HTERT RPE-1 (cell line): ENCODE measurements around the gene ZCCHC7.
"Not testable (repeated sequence)": the region's sequence is repeated elsewhere in the genome, so short reads cannot be mapped to it uniquely, and the experiment has no call there.

ENCODE experiments used
- in situ Hi-C: fragments of 300-500 bp; cut with MboI; formaldehyde crosslinking; loops from 4 replicates; pipeline ENCODE4 v1.14.3; 2020; ENCODE audit warnings: low sequenced_read_pairs

Gene ZCCHC7

DNA sequence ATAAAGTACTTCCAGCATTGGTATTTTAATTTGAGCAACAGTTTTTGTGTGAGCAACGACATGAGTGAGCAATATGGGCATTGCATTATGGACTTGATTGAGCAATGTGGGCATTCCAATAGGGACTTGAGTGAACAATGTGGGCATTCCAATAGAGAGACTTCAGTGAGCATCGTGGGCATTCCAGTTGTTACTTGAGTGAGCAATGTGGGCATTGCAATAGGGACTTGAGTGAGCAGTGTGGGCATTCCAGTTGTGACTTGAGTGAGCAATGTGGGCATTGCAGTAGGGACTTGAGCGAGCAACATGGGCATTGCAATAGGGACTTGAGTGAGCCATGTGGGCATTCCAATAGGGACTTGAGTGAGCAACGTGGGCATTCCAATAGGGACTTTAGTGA, 52.2 kb downstream of the ZCCHC7 start:
- in situ Hi-C loops = no loop called here

DNA sequence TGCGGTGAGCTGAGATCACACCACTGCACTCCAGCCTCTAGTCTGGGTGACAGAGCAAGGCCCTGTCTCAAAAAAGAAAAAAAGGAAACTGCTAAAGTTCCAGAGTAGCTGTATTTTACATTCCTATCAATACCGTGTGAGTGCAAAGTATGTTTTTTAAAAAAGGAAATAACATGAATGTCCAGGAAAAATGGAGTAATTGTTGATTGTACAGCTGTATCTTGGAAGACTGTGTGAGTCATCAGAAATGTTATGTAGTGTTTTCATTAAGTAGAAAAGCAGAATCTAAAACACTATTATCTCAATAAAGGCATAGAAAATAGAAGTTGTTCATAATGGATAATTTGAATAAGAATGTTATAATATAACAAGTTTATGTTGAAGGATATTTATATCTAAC, 53.9 kb downstream of the ZCCHC7 start:
- in situ Hi-C loops = no loop called here

DNA sequence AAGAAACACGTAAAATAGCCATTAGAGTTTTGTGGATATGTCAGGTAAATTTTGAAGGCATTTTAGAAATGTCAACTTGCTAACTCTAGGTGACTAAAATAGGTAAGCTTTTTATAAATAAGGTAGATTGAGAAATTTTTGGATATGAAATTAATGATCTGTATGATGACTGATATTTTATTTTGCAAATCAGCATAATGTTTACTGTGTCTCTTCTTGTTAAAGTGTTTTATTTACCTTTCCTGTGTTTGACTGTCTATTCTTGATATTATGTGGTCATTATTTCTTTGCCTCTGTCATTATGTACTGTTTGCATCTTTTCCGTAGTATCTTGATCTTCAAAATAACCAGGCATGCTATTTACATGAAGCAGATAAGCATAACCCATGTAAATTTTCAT, 58.4 kb downstream of the ZCCHC7 start:
- in situ Hi-C loops = no loop called here

DNA sequence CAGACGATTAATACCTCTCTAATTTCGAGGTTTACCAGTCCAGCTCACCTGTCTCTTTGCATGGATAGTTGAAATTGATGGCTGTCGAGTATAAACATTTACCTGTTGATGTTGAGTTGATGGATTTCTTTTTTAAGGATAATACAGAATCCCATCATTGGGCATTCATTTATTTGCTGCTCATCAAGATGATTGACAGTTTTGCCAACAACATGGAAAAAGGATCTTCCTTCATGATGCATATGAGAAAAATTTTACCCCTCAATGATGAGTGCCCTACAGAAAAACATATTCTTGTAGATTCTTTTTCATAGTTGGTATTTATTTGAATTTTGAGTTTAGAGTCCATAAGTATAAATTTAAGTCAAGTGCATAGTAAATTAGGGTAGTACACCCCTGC, 59.2 kb downstream of the ZCCHC7 start:
- in situ Hi-C loops = no loop called here

DNA sequence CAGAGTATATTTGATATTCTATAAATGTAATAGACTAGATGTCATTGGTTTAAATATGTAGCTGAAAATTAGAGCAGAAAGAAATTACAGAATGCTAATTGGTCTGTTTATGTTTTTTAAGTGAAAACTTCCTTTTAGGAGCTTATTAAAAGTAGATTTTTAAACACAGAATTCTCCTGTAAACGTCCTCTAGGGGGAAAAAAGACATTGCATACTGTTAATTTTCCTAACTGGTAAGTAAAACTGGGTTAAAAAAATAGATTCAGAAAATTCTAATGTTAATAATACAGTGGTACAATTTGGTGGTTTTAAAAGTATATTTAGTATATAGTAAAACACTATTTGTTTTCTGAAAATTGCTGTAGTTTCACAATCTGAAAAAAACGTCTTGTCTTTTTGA, 59.8 kb downstream of the ZCCHC7 start:
- in situ Hi-C loops = no loop called here

DNA sequence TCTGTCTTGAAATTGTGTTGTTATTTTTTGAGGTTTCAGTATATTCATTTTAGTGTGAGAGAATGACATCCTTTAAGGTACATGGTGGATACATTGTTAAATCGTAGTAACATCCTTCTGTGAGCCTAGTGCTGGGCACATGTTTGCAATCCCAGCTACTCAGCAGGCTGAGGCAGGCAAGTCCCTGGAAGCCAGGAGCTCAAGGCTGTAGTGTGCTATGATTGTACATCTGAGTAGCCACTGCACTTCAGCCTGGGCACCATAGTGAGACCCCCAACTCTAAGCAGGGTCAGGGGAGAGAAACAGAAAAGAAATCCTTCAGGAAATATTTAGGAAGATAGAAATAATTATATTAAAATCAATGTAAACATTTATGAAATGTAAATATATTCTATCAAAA, 62.3 kb downstream of the ZCCHC7 start:
- in situ Hi-C loops = no loop called here

DNA sequence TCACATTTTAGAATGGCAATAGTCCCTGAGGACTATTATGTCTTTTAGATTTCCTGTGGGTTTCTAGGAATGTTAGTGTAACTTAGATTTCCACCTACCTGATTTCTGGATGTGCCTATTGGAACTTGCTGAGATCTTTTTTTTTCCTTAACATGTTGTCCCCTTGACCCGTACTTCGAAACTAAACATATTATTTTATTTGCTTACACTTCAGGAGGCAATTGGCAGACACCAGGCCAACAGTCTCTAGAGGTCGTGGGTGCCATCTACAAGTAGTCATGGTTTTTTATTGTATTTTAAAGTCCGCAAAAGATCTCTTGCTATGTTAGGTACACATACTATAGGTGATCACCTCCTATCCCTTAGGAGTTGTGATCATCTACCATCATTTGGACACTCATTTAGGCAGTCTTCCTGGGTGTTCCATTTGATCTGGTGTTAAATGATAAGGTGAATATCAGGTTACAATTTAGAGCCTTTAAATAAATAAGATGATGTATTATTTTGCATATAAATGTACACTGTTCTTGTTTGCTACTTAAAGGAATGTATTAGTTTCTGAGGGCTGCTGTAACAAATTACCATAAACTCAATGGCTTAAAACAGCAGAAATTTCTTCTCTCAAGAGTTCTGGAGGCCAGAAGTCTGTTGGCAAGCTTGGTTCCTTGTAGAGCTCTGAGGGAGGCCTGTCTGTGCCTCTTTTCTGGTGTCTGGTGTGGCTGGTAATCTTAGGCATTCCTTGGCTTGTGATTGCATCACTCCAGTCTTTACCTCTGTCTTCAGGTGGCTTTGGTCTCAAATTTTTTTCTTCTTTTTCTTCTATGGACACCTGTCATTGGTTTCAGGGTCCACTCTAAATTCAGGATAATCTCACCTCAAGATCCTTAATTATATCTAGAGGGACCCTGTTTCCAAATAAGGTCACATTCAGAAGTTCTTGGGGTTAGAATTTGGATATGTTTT, 64.8 kb downstream of the ZCCHC7 start:
- in situ Hi-C loops = no loop called here

DNA sequence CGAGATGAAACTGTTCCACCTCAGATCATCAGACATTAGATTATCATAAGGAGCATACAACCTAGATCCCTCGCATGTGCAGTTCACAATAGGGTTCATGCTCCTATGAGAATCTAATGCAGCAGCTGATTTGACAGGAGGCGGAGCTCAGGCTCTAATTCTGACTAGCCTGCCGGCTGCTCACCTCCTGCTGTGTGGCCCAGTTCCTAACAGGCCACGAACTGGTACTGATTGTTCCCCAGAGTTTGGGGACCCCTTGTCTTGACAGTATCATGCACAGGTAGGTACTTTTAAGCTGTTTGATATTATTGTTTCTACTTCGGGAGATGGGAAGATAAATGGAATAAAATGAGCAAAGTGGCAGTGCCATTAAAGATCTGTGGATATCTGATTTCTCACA, 66.9 kb downstream of the ZCCHC7 start:
- in situ Hi-C loops = no loop called here

DNA sequence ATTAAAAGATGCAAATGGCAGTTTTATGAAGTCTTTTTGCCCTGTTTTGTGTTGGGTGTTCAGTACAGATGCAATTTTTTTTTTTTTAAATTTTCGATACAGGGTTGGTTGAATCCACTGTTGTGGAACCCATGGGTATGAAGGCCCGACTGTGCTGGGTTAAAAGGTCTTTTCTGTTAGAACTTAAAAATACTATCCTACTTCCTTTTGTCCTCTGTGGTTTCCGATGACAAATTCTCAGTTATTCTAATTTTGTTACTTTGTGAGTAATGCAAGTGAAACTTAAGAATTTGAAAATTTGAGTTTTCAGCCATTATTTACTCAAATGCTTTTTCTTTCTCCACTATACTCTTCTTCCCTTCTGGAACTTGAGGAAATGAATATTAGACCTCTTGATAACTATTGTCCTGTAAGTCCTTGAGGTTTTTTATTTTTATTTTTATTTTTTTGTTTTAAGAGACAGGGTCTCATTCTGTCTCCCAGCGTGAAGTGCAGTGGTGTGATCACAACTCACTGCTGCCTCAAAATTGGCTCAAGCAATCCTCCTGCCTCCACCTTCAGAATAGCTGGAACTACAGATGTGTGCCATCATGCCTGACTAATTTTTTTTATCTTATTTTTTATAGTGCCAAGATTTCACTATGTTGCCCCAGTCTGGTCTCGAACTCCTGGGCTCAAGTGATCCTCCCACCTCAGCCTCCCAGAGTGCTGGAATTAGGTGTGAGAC, 67.5 kb downstream of the ZCCHC7 start:
- in situ Hi-C loops = no loop called here

DNA sequence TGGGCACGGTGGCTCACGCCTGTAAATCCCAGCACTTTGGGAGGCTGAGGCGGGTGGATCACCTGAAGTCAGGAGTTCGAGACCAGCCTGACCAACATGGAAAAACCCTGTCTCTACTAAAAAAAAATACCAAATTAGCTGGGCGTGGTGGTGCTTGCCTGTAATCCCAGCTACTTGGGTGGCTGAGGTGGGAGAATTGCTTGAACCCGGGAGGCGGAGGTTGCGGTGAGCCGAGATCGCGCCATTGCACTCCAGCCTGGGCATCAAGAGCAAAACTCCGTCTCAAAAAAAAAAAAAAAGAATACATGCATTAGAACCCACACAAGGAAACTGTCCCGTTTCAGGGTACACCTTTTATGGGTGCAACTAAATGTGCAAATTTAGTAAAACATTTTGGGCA, 70.4 kb downstream of the ZCCHC7 start:
- in situ Hi-C loops = not testable (repeated sequence)

DNA sequence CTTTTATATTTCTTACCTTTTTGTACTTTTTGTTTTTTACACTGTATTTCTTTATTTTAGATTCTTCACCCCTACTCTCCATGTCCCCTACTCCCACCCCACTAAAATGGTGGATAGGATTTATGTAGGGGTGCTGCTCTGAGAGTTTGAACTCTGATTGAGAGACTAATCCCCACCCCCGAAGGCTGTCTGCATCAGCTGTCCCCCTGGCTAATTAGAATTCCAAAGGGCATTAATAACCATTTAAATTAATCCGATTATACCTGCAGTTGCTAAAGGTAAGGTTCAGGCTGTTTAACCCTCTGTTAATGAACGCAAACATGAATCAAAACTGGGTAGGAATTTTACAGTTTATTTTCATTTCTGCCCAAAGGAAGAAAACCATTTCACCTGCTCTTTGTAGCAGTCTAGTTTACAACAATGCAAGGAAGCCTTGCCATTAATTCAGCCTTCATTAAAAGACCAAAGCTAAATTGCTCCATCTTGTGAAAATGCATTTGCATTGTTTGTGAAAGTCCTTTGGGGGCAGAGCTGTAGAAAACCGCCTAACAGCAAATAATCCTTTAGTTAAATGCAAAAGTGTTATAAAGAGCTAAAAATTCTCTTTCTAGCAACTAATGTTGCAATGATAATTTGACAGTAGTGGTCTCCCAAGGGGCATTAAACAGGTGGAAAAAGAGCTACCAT, 71.2 kb downstream of the ZCCHC7 start:
- in situ Hi-C loops = no loop called here

DNA sequence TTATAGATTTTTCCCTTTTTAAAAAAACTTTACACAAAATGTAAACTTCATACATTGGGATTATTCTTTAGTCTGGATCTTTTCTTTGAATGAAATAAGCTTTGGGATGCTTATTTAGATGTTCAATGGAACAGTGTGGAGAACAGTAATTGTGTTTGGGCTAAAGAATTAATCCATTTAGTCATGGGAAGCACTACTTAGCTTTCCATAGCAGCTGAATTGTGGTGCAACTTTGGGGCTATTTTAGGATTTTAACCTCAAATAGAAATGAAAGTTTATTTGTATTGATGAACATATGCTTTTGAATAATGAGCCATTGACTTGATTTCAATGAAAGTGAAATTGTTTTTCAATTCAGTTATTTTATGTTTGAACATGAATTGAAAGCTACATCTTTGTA, 72.4 kb downstream of the ZCCHC7 start:
- in situ Hi-C loops = no loop called here

DNA sequence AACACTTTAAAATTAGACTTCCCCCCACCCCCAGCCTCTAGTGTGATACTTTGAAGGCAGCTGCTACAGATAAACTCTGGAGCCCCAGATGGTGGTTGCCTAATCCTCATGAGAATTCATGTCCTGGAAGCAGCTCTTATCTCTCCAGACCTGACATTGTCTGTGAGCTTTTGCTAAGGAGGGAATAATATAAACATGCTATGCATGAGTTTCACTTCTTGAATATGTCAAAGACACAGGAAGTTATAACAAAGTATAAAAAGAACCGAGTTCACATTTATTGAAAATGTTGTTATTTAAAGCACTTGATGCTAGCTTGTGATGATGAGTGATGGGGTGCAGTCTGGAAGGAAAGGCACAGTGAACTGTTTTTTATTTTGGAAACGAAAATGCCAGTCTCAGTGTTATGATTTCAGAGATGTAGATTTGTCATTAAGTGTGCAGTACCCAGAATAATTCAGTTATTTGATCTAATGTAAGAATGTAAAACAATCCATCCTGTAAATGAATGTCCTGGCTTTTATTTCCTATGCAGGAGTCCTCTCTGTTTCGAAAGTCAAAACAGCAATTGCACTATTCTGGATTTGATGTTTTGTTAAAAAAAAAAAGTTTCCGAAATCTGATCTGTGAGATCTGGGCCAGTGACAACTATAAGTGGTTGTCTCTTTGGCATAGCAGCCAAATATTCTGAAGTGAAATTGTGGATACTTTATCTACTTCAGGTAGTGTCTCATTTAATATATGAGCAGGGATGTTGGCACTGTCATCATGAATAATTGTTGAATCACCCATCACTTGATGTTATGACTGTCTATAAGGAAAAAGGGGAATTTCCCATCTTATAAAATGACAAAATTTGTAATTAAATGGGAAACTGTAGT, 77.0 kb downstream of the ZCCHC7 start:
- in situ Hi-C loops = no loop called here

DNA sequence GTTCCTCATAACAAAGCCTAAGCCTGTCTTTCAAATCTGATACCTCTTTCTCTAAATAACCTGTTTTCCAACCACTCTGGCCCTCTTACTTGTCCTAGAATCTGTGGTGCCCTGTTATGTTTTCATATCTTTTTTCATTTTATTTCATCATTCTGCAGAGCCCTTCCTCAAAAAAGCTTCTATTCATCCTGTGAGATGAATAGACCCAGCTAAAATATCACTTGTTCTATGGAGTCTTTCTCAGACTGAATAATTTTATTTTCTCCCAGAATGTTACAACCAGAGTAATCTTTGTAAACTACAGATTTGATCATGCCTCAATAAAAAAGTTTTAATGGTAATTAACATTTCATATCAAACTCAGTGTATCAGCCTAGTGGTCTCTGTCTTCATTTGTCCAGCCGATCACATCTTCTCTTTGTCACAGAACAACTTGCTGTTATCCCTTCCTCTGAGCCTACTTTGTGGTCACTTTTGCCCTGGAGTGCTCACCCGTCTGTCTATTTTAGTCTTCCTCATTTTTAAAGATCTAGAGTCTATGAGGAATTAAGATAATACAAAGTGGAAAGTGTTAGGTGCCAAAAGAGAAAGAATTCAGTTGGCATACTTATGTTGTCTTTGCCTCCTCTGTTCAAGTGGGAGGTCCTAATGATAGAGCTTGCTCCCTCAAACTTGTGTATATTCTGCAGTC, 77.8 kb downstream of the ZCCHC7 start:
- in situ Hi-C loops = no loop called here

DNA sequence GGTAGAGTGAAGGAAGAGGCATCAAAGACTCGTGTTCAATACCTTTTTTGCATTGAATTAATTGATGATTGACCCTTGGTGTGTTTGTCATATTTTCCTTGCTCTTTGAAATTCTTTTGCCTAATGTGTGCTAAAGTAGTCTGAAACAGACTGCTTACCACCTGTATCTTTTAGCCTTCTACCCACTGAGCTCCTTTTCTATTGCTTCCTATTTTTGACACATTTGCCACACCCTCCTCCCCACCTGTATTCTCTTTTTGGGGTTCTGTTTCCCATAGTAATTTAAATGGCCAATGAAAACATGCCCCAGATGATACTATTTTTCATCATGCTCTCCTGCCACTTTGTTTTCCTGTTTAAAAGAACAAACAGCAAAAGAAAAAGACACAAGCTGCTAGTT, 78.5 kb downstream of the ZCCHC7 start:
- in situ Hi-C loops = no loop called here

DNA sequence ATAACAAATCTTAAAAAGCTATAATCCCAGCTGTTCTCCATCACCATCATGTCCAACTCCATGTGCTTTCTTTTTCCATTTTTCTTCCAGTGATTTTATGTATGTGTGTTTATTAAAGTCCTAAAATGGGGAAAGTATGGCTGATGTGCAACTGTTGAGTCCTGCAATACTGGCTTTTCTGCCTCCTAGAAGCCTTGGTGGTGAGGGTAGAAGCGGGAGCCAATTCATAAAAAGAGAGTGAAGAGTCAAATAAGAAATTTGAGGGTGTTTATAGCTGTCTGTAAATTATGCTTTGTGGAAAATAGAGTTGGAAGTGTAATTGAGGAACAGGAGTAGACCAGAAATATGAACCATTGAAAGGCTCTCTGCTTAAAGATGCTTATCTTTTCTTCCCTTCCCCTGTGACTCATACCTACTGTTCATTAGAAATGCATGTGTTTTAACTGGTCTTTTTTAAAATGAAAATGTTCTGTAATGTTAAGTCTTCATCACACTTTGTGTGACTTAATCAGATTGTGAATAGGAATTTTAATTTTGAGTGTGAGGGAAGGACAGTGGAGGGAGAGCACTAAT, 80.1 kb downstream of the ZCCHC7 start:
- in situ Hi-C loops = no loop called here

DNA sequence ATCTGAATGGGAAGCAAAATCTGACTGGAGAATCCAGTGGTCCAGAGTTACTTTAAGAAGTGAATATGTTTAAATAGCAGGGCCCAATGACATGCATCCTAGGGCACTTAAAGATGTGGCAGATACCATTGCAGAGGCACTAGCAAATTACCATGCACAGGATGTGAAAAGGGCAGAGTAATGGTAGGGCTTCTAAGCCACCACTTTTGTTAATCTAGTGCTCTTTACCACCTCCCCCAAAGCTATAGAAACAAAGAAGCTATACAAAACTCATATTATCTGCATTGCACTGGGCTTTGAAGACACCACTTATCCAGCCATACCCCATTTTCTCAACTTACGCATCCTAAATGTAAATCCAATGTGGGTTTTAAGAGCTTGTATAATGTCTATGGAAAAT, 81.2 kb downstream of the ZCCHC7 start:
- in situ Hi-C loops = no loop called here

DNA sequence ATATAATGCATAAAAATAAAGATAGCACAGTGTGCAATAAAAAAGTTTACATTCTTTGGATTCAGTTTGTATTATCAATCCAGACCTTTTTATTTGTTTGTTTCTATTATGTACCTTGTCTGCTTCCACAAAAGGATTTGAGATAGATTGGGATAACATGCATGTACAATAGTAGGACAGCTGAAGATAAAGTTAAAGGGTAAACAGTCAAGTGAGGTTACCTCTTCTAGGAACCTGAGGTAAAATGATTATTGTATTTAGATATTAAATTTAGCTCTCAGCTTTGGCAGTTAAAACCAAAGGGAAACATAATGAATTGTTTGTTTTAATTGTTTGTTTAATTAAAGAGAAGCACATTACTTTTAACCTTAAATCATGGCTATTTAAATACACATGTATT, 81.7 kb downstream of the ZCCHC7 start:
- in situ Hi-C loops = no loop called here

DNA sequence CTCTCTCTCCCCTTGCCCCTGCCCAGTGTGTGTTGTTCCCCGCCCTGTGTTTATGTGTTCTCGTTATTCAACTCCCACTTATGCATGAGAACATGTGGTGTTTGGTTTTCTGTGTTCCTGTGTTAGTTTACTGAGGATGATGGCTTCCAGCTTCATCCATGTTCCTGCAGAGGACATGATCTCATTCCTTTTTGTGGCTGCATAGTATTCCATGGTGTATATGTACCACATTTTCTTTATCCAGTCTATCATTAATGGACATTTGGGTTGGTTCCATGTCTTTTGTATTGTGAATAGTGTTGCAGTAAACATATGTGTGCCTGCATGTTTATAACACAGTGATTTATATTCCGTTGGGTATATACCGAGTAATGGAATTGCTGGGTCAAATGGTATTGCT, 83.1 kb downstream of the ZCCHC7 start:
- in situ Hi-C loops = not testable (repeated sequence)

DNA sequence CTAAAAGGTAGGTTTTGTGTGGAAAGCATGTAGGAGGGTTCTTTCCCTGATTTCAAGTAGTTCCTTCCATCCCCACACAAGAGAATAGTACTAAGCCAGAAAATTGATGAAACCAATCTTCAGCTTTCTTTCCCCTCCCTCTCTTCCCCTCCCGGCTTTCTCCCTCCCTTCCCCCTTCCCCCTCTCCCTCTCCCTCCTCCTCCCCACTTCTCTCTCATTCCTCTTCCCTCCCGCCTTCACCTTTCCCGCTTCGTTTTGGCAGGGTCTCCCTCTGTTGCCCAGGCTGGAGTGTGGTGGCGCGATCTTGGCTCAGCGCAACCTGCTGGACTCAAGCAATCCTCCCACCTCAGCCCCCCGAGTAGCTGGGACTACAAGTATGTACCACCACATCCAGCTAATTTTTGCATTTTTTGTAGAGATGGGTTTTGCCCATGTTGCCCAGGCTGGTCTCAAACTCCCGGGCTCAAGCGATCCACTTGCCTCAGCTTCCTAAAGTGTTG, 85.8 kb downstream of the ZCCHC7 start:
- in situ Hi-C loops = no loop called here
